ENCODE data around the gene ACOXL.

Gene ACOXL

DNA sequence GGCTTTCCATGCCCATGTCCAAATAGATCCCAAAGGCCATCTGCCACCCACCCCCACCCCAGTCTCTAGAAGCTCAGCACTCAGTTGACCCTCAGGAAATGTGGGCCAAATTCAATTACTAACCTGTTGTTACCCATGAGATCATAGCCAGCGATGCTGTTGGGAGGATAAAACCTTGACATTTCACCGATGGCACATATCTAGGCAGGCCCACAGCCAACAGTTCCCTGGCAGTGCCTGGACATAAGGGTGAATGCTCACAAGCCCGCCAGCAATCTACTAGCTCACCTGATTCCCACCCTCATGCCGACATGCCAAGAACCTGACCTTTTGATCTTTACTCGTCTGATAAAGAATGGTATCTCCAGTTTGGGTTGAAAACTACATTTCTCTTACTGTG, 11.8 kb upstream of the ACOXL start:
- DNase-seq = no peak

DNA sequence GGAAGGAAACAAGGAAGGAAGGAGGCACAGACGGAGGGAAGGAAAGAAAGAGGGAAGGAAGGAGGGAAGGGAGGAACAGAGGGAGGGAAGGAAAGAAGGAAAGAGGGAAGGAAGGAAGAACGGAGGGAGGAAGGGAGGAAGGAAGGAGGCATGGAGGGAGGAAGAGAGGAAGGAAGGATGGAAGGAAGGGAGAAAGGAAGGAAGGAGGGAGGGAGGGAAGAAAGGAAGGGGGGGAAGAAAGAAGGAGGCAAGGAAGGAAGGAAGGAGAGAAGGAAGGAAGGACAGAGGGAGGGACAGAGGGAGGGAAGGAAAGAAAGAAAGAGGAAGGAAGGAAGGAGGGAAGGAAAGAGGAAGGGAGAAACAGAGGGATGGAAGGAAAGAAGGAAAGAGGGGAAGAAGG, 7.6 kb upstream of the ACOXL start:
- no peak for DNase-seq

DNA sequence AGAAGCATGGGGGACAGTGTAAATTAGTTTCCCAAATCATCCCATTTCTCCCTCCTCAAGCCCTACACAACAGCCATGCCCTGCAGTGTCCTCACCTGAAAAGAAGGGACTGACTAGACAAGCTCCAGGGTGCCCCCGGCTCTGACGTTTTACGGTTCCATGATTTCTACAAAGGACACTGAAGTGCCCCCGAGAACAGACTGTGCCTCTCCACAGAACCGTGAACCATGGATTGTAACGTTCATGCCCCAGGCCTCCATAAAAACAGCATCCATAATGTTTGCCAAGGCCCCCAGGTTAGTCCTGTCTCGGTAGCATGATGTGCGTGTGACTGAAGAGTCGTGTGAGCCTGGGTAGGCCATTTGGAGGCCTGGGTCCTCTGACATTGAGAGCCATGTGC, 7.0 kb upstream of the ACOXL start:
- no peak for DNase-seq

DNA sequence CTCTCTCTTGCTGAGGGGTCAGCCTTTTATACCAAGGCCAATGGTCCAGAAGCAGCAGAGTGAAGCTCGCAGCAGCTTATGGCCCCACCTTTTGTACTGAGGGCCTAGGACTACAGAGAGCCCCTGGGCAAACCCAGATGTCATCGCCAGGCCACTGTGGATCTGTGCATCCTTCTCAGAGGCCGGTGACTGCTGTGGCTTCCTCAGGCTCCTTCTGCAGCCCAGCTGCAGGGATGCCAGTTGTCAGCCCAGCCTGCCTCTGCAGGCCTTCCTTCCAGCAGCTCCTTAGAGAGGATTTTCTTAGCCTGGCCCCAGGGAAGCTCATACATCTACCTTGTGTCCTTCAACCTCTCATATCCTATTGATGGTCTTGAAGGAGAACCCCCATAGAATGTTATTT, 6.5 kb upstream of the ACOXL start:
- DNase-seq = no peak

DNA sequence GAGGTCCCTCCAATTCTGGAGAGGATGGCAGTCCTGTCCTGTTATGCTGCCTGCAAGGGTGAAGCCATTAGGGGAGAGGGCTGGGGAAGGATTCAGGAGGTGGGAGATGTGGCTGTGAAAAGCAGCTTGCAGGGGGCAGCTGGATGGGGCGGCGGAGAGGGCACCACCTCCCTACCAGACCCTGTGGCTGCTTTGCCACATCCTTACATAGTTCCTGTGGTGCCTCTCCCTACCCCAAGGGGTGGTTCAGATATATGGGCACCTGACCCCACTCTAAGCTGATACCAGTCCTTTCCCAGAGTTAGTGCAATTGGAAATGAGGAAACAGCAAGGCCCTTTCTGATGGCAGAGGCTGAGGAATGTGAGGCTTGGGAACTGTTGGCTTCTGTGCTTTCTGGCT, 6.1 kb upstream of the ACOXL start:
- DNase-seq = no peak

DNA sequence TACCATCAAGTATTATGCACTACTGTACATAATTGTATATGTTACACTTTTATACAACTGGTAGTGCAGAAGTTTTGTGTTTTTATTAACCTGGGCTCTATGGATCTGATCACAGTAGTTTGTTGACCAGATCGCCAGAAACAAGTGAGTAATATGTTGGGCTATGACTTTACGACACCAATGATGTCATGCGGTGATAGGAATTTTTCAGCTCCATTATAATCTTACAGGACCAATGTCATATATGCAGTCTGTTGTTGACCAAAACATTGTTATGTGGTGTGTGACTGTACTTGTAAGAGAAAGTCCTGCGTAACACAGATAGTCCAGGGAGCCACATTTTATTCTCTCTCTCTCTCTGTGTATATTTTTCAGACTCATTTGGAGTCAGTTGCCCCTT, 4.5 kb upstream of the ACOXL start:
- no peak for DNase-seq

DNA sequence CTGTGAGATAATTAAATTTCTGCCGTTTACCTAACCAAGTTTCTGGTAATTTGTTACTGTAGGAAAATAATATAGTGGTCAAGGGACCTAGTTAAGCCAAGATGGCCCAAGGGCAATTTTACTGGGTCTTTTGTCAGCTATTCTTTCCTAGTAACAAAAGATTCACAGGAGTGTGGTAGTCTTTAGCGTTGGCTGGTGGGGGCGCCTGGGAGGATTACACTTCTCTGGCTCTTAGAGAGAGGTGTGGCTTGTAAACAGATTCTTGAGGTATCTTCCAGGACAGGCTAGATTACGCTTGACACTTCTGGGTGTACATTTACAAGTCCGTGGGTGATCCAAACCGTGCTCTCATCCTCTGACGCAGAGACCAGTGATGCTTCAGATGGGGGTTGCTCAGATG, 3.3 kb upstream of the ACOXL start:
- DNase-seq = no peak

DNA sequence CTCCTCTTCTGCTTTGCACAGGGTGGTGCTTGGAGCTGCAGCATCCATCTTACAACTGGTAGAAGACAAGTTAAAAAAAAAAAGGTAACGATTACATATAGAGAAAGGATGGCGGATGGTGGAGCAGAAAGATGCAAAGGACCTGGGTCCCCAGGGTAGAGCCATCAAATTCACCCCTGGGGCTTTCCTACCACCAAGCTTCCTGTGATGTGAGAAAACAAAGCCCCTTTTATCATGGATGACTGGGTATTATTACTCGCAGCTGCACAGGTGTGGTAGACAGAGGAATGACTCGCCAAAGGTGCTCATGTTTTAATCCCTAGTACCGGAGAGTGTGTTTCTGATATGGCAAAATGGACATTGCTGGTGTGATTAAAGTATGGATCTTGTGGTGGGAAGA, 1.3 kb upstream of the ACOXL start:
- no peak for DNase-seq

DNA sequence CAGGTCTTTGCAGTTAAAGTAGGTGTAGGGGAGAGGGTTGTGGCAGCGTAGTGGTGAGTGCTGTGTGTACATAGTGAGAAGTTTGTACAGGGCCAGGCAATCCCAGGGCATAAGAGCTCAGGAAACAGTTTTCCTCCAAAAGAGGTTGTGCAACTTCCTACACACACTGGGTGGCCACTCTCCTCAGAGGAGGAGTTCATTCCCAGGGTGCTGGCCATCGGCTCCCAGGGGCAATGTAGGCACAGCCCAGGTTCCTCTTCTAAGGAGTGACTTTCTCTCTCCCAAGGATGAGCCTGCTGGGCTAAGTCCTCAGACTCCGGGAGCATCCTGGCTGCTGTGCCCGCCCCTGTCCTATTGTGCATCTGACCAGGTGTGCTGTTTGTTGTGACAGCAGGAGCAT, 3.0 kb downstream of the ACOXL start:
- no peak for DNase-seq

DNA sequence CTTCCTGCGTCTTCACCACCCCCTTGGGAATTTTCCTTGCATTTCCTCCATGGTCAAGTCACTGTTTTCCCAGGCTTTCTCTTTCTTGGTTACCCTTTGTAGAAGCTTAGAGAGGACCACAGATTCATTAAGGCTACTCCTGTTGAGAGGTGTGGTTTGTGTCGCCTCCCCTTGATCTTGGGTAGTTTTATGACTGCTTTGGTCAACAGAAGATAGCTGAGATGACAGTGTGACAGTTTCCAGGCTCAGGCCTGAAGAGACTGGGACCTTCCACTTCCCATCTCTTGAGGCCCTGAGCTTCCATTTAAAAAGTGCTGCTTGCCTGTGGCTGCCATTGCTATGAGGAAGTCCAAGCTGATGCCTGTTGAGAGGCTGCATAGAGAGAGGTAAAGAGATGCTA, 5.4 kb downstream of the ACOXL start:
- DNase-seq = no peak

DNA sequence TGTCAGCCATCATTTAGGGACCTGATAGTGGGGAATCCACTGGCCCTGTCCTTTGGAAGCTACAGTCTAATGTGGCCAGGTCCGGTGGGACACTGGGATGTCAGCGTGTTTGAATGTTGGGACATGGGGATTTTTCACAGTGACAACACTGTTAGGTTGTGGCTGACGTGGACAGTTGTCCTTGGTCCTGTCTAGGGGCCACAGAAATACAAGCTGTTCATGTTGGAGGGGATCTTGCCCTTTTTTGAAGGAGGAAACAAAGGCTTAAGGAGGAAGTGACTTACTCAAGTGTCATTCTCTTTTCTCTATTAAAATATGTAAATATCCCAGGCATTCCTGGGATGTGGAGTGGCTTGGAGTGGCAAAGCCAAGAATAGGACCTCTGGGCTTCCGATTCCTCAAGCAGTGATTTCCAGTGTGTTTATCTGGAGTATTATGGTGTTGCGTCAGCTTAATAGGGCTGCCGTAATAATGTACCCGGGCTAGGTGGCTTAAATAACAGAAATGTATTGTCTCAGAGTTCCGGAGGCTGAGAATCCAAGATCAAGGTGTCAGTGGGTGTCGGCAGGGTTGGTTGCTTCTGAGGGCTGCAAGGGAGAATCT, 8.5 kb downstream of the ACOXL start:
- DNase-seq = no peak

DNA sequence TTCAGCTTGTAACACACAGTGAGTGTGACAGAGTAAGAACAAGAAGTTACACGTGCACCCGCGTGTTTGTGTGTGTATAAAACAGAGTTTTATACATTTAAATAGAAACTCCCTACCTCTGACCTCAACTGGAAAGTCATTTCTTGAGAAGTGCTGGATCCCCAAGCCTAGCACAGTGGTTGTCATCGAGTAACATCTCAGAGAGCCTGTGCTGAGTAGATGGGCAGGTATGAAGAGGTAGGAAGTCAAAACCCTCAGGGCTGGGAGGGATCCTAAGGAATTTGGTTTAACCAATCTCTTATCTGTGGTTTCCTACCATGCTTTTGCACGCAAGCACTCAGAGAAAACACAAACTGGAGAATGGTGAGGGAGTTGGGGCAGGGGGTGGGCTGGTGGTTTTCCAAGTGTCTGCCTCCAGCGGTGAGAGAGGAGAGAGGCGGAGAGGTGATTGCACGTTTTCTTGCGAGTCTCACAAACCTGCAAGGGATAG, 9.2 kb downstream of the ACOXL start:
- DNase-seq = no peak

DNA sequence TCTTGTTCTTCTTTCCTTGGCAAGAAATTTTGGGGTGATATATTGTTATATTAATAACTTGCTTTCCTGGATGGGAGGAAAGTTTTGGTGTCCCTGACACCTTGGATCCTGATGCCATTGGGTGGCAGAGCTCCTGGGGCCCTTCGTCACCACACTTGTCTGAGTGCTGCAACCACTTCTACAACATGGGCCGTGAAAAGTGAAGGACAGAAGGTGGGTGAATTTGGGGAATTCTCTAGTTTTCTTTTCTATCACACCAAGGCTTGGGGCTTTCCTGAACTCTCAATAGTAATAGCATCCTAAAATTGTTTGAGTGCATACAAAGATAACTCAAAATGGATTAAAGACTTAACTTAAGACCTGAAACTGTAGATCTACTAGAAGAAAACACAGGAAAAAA, 10.0 kb downstream of the ACOXL start:
- no peak for DNase-seq

DNA sequence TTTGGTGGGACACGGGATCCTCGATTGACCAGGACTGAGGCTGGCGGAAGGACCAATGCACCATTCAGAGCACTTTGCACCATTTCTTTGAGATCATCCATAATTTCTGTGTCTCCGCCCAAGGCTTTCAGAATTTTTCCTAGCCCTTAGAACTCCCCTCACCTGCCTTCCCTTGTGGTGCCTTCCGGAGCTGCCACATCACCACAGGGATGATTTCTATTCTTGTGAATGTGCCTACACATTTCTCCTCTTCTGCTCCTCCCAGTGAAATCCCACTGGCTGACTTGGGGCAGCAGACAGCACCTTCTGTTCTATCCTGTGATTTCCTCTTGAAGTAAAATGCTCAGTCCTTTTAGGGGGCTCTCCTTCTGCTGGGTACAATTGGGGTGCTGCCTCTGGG, 11.2 kb downstream of the ACOXL start:
- DNase-seq = no peak

DNA sequence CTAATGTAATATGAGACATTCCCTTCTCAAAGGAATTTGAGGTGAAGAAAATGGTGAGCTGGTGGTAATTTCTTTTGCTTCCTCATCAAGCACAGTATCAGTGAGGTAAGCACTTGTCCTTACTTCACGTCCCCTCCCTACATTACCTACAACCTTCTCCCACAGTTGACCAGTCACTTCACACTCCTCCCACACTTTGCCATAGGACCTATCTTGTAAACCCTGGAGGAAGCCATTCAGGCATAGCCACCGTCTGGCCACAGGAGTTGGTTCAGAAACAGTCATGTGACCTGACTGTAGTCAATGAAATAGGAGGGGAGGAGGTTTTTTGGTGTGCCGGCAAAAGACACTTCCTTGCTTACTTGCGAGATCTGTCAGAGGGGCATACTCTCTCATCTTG, 12.1 kb downstream of the ACOXL start:
- no peak for DNase-seq

DNA sequence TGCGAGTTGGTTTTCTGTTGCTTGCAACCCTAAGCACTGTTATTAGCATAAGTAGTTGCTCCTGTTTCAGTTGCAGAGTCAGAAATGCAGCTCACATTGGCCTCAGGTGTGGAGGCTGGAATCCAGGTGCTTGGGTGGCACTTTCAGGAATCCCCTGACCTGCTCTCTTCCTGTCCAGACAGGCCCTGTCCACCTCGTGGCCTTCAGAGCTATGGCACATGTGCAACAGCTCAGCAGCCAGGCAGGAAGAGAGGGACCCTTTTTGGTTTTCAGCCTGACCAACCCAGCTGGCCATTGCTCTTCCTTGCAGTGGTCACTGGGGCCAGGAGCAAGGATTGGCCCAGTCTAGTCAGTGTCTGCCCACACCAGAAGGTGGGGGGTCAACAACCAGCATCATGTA, 12.7 kb downstream of the ACOXL start:
- DNase-seq = no peak

DNA sequence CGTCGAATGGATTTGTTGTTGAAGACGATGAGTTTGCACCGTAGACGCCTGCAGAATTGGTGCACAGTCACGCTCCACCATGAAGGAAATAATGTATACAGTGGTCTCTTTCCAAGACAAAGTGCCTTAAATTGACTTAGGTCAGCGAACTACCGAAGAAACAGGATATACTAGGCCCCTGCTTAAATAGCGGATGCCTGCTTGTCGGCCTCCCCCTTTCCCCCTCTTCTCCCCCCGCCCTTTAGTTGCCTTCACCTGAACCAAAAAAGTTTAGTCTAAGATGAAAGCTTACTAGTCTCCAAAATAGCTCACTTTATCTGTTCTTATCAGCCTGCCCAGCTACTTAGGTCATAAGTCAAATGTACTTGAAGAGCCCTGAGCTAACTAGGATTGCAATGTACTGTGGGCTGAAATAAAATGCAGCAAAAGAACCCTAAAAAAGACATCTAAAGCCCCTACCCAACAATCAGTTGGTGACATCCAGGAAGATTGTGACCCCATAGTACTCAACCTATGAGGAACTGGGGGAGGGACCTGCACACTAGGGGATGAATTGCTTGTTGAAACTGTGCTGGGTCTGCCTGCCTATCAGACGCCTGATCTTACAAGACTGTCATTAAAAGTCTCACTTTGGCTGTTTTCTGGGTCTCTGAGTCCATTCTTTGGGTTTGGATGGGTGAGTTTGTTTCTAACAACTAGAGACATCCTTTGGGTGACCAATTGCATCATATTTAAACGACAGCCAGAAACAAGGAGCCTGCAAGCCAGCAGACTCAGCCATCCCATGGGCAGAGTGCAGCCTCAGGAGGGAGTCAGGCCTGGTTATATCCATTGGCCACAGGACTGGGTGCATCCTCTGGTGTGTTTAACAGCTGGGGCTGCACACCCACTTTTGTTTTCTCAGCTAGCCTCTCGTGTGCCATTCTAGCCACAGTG, 14.5 kb downstream of the ACOXL start:
- DNase-seq = no peak

DNA sequence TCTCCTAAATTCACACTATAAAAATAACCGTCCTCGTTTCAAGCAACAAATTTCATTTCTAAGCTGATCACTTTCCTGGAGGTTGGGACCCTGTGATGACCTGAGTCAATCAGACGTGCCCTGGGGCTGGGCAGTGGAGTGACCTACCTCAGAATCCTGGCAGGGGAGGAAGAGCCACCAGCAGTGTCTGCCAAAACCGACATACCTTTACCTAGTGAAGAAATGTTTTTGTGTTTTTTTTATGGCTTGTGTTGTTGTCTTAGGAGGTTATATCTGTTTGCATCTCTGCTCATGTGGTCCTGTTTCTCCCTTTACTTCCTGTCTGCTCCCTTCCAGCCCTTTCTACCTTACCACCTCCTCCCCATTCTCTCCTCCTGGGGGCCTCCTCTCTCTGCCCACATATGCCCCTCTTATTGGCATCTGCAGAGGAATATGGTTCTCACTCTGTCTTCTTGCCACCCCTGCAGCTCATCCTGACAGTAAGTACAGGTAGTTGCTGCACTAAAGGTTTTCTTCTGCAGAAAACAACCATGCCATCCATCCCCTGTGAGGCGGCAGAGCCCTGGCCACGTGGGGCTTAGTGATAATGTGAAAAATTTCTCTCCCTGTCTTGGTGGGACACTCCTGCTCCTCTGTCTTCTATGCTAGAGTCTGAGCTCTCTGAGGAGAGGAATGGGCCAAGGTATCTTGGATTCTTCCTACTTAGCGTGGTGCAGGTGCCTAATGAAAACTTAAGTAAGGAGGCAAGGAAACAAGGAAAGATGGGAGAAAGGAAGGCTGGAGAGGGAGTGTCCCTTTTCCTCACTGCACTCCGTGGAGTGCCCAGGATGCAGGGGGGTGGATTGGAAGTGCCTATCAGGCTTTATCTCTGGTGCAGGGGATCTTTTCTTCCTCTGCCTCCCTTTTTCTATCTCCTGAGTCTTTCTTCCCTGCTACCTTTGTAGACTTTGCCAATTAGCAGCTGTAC, 15.4 kb downstream of the ACOXL start:
- DNase-seq = no peak

DNA sequence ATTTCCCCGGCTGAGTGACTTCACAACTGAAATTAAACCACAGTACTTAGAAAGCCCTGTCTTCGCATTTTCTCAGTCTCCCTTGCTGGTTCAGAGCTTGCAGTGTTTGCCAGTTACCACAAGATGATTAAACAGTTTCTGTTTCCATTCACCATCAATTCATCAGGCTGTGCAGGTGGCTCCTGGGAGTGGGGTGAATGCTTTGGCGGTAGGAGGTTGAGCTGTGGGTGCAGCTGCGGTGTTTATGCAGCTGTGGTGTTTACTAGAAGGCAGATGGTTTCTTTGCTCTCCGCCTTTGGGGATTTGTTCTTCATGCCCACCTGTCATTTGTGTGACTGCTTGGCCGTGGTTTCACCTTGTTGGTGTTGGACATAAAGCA, 16.1 kb downstream of the ACOXL start:
- no peak for DNase-seq

DNA sequence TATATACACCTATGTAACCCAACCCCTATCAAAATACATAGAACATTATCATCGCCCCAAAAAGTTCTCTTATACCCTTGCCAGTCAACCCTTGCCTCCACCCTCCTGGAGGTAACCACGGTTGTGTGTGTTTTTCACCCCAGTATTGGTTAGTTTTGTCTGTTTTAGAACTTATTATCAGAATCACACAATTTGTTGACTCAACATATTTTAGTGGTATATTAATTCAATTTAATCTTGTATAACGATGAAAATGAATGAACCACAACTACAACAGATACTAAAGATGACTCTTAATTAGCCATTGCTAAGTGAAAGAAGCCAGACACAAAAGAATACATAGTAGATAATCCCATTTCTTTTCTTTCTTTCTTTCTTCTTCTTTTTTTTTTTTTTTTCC, 19.3 kb downstream of the ACOXL start:
- DNase-seq = no peak

DNA sequence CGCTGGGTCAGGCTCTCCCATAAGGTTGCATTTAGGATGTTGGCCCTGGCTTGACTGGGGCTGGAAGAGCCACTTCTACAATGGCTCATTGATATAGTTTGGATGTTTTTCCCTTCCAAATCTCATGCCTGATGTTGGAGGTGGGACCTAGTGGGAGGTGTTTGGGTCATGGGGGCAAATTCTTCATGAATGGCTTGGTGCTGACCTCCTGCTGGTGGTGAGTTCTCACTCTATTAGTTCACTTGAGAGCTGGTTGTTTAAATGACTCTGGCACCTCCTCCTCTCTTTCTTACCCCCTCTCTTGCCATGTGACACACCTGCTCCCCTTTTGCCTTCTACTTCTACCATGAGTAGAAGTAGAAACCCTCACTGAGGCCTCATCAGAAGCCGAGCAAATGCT, 20.5 kb downstream of the ACOXL start:
- DNase-seq = no peak

DNA sequence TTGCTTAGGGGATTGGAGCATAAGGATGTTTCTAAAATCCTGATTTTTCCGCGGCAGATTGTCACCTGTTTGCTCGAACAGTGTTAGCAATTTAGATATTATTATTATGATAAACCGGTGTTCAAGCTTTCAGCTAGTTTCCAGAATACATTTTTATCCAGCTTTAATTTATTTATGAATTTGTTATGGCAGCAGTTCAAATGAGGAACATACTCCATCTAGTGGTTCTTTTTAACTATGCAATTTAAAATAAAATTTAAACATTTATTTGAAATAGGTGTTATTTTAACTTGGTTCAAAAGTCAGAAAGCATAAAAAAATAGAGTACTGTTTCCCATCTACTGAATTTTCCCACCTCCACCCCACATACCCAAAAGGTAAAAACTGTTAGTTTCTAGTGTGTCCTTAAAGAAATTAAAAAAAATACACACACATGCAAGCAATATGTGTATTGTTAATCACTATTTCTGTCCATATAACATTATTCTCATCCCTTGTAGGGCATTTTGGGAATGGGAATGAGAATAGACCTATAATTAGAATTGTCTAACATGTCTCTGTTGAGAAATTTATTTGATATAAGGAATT, 23.2 kb downstream of the ACOXL start:
- DNase-seq = peak; percentile 34

DNA sequence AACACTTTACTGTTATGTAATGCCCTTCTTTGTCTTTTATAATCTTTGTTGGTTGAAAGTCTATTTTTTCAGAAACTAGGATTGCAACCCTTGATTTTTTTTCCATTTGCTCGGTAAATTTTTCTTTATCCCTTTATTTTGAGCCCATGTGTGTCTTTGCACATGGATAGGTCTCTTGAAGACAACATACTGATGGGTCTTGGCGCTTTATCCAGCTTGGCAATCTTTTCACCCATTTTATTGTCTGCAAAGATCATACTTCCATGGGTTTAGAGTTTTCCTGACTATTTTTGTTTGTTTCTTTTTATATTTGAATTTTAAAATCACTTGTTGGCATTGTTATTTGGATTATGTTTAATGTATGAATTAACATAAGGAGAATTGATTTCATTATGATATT, 27.0 kb downstream of the ACOXL start:
- no peak for DNase-seq

All from suppressor macrophage treated with lipopolysaccharide for 4 hours (primary cell).